ENCODE data around the gene EIF5AL1.
"Not testable (repeated sequence)": the region's sequence is repeated elsewhere in the genome, so short reads cannot be mapped to it uniquely, and the experiment has no call there.

DNA sequence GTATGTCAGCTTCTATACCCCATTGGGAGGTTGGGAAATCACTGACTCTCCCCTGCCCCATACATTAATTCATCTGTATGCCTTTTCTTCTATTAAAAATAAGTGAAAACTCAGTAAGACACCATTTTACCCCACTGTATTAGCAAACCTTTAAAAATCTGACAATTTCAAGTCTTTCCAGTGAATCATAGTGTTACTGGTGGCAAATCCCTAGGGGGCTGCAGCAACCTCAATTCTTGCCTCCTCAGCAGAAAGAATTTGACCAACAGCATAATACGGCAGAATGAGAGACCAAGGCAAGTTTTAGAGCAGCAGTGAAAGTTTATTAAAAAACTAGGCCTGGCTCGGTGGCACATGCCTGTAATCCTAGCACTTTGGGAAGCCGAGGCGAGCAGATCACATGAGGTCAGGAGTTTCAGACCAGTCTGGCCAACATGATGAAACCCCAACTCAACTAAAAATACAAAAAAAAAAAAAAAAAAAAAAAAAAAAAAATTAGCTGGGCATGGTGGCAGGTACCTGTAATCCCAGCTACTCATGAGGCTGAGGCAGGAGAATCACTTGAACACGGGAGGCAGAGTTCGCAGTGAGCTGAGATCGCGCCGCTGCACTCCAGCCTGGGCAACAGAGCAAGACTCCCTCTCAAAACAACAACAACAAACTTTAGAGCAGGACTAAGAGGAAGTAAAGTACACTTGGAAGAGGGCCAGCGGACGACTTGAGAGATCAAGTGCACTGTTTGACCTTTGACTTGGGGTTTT, 21.0 kb downstream of the EIF5AL1 start:
- TF ChIP-seq, protein P1, sequence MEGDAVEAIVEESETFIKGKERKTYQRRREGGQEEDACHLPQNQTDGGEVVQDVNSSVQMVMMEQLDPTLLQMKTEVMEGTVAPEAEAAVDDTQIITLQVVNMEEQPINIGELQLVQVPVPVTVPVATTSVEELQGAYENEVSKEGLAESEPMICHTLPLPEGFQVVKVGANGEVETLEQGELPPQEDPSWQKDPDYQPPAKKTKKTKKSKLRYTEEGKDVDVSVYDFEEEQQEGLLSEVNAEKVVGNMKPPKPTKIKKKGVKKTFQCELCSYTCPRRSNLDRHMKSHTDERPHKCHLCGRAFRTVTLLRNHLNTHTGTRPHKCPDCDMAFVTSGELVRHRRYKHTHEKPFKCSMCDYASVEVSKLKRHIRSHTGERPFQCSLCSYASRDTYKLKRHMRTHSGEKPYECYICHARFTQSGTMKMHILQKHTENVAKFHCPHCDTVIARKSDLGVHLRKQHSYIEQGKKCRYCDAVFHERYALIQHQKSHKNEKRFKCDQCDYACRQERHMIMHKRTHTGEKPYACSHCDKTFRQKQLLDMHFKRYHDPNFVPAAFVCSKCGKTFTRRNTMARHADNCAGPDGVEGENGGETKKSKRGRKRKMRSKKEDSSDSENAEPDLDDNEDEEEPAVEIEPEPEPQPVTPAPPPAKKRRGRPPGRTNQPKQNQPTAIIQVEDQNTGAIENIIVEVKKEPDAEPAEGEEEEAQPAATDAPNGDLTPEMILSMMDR (IDR thresholded peaks at IDR 0.05; ENCODE audit: poor library complexity, severe bottlenecking), result not testable (repeated sequence)
- TF ChIP-seq POLR2AphosphoS5 (IDR thresholded peaks at IDR 0.05); SMC3 (conservative IDR thresholded peaks at IDR 0.05; ENCODE audit: poor library complexity); RAD21 (conservative IDR thresholded peaks at IDR 0.05); REST (IDR thresholded peaks at IDR 0.05; ENCODE audit: borderline replicate concordance): not testable (repeated sequence)

Measured in neural cell (in vitro differentiated cells).